HepG2 (cell line): ENCODE measurements around the gene SLC35B2. TPM values are rescaled to one million over a fixed set of nuclear protein-coding genes. Genes with fewer than 3 reads are reported as not detected.

Experiments
- ARNT ChIP-seq: fragments of 450-650 bp; IDR thresholded peaks from 2 replicates; pipeline ENCODE4 v1.6.1; 2017
- FOXA3 ChIP-seq: IDR thresholded peaks from 2 replicates; pipeline ENCODE4 v1.6.1; 2016; ENCODE audit warnings: missing genetic modification reagents, missing compliant biosample characterization
- HOXA5 ChIP-seq: sonication (generic); formaldehyde crosslinking; IDR thresholded peaks from 2 replicates; pipeline ENCODE4 v1.4.0; 2020; ENCODE audit warnings: missing genetic modification reagents
- NONO ChIP-seq, 2 experiments: fragments of 450-650 bp in 1 of 2; sonication (generic) in 1 of 2; formaldehyde crosslinking in 1 of 2; IDR thresholded peaks in 1 of 2; conservative IDR thresholded peaks in 1 of 2; 2 replicates each; pipeline versions ENCODE4 v1.6.1 to v1.8.0; 2017 to 2022; ENCODE audit warnings: mild to moderate bottlenecking in 1 of 2, missing genetic modification reagents in 1 of 2, moderate library complexity in 1 of 2
- ZFX ChIP-seq: sonication (generic); formaldehyde crosslinking; IDR thresholded peaks from 2 replicates; pipeline ENCODE4 v1.4.0; 2020; ENCODE audit warnings: mild to moderate bottlenecking, low read depth, missing genetic modification reagents, moderate library complexity
- ZNF431 ChIP-seq: sonication (generic); formaldehyde crosslinking; IDR thresholded peaks from 2 replicates; pipeline ENCODE4 v1.9.0; 2022; ENCODE audit warnings: missing genetic modification reagents, low read depth, mild to moderate bottlenecking, borderline replicate concordance
- ZNF564 ChIP-seq: sonication (generic); formaldehyde crosslinking; IDR thresholded peaks from 2 replicates; pipeline ENCODE4 v1.8.1; 2023; ENCODE audit warnings: mild to moderate bottlenecking, missing genetic modification reagents
- polyA plus RNA-seq, 8 experiments: library from polyadenylated mRNA; depleted of rRNA in 3 of 8; stranded (reverse) in 7 of 8; unstranded in 1 of 8; fragments of >200 nt; fragmentation: Illumina TruSeq in 4 of 8; extraction: Trizol in 4 of 8; gene quantifications; 2 replicates each; pipeline versions ENCODE4 v1.2.1 to v1.2.3, GENCODE V29; 2011 to 2016; ENCODE audit warnings: low read depth in 4 of 8, missing spikeins in 1 of 8, mixed read lengths in 1 of 8; ENCODE audit not compliant: insufficient read depth in 1 of 8
- total RNA-seq, 5 experiments: library from RNA; depleted of rRNA; stranded (reverse); fragments of >200 nt; fragmentation: Illumina TruSeq; extraction: Trizol; gene quantifications; 2 replicates each; pipeline ENCODE4 v1.2.3, GENCODE V29; 2016; ENCODE audit warnings: low read depth in 1 of 5
- TF ChIP-seq, protein P1 (sequence below): sonication (generic); formaldehyde crosslinking; IDR thresholded peaks from 2 replicates; pipeline ENCODE4 v1.4.0; 2020; ENCODE audit warnings: missing genetic modification reagents; ENCODE audit errors: not compliant biosample characterization
- TF ChIP-seq, protein P2 (sequence below): sonication (generic); formaldehyde crosslinking; IDR thresholded peaks from 2 replicates; pipeline ENCODE4 v1.4.0; 2020; ENCODE audit warnings: missing genetic modification reagents
- TF ChIP-seq, protein P3 (sequence below): sonication (generic); formaldehyde crosslinking; IDR thresholded peaks from 2 replicates; pipeline ENCODE4 v1.4.0; 2020; ENCODE audit warnings: missing genetic modification reagents
- TF ChIP-seq, protein P4 (sequence below): IDR thresholded peaks from 2 replicates; pipeline ENCODE4 v1.6.1; 2018; ENCODE audit warnings: missing genetic modification reagents
- TF ChIP-seq, protein P5 (sequence below): sonication (generic); formaldehyde crosslinking; IDR thresholded peaks from 2 replicates; pipeline ENCODE4 v1.9.0; 2021; ENCODE audit warnings: mild to moderate bottlenecking, missing genetic modification reagents
- TF ChIP-seq, protein P6 (sequence below): sonication (generic); formaldehyde crosslinking; IDR thresholded peaks from 2 replicates; pipeline ENCODE4 v1.4.0; 2020; ENCODE audit warnings: mild to moderate bottlenecking, low read depth, missing genetic modification reagents
- TF ChIP-seq, protein P7 (sequence below): IDR thresholded peaks from 2 replicates; pipeline ENCODE4 v1.6.1; 2016; ENCODE audit warnings: low read depth, borderline replicate concordance

The SLC35B2 gene
- total and polyA plus RNA-seq, 2 of the 13 experiments (the other 11 are each of a cell fraction or from before 2014, with no cell fraction given) = 61.1 to 148 TPM

DNA sequence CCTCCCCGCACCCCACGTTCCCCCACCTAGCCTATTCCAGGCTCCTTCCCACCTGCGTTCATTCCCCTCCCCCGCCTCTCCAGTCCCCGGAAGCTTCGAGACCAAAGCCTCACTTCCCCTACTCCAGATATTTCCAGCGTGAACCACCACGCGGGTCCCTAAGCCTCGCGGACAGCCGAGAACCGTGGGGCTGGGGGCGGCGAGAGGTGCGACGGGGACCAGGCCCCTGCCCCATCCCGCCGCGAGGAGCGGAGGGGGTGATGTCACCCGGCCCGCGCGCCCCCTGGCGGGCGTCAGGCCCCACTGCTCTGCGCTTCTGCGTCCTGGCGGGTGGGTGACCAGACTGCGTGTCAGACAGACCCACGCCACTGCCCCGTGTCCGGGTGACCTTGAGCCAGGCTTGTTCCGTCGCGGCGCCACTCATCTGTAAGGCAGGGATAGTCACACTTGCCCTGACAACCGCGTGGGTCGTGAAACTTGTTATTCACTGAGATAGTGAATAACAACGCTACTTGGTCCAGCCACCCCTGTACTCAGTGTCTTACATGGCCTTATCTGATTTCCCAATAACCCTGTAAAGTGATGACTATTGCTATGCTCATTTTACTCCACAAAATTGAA is 19.4 kb downstream of the SLC35B2 start (continued):
- TF ChIP-seq HOXA5 (no peak; the same call in 1 of the 2 replicates), FOXA3 (CRISPR knock-in tag) (peak; percentile 4), ZNF564 (CRISPR knock-in tag) (0 out of 2 replicates have a peak, but pooled peaks have one; percentile 76), ZFX (CRISPR knock-in tag) (peak; percentile 92), ARNT (no peak), ZNF431 (CRISPR knock-in tag) (peak; percentile 16; the same call in 1 of the 2 replicates), NONO (IDR thresholded peaks at IDR 0.05) (no peak), NONO (CRISPR knock-in tag; conservative IDR thresholded peaks at IDR 0.05) (peak; percentile 85)
- TF ChIP-seq, protein P1, sequence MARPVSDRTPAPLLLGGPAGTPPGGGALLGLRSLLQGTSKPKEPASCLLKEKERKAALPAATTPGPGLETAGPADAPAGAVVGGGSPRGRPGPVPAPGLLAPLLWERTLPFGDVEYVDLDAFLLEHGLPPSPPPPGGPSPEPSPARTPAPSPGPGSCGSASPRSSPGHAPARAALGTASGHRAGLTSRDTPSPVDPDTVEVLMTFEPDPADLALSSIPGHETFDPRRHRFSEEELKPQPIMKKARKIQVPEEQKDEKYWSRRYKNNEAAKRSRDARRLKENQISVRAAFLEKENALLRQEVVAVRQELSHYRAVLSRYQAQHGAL = peak; percentile 28
- TF ChIP-seq, protein P2, sequence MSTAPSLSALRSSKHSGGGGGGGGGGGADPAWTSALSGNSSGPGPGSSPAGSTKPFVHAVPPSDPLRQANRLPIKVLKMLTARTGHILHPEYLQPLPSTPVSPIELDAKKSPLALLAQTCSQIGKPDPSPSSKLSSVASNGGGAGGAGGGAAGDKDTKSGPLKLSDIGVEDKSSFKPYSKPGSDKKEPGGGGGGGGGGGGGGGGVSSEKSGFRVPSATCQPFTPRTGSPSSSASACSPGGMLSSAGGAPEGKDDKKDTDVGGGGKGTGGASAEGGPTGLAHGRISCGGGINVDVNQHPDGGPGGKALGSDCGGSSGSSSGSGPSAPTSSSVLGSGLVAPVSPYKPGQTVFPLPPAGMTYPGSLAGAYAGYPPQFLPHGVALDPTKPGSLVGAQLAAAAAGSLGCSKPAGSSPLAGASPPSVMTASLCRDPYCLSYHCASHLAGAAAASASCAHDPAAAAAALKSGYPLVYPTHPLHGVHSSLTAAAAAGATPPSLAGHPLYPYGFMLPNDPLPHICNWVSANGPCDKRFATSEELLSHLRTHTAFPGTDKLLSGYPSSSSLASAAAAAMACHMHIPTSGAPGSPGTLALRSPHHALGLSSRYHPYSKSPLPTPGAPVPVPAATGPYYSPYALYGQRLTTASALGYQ (CRISPR knock-in tag) = no peak
- TF ChIP-seq, protein P3, sequence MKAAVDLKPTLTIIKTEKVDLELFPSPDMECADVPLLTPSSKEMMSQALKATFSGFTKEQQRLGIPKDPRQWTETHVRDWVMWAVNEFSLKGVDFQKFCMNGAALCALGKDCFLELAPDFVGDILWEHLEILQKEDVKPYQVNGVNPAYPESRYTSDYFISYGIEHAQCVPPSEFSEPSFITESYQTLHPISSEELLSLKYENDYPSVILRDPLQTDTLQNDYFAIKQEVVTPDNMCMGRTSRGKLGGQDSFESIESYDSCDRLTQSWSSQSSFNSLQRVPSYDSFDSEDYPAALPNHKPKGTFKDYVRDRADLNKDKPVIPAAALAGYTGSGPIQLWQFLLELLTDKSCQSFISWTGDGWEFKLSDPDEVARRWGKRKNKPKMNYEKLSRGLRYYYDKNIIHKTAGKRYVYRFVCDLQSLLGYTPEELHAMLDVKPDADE (CRISPR knock-in tag) = no peak
- TF ChIP-seq, protein P4, sequence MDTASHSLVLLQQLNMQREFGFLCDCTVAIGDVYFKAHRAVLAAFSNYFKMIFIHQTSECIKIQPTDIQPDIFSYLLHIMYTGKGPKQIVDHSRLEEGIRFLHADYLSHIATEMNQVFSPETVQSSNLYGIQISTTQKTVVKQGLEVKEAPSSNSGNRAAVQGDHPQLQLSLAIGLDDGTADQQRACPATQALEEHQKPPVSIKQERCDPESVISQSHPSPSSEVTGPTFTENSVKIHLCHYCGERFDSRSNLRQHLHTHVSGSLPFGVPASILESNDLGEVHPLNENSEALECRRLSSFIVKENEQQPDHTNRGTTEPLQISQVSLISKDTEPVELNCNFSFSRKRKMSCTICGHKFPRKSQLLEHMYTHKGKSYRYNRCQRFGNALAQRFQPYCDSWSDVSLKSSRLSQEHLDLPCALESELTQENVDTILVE = peak; percentile 69; the same call in 1 of the 2 replicates
- TF ChIP-seq, protein P5, sequence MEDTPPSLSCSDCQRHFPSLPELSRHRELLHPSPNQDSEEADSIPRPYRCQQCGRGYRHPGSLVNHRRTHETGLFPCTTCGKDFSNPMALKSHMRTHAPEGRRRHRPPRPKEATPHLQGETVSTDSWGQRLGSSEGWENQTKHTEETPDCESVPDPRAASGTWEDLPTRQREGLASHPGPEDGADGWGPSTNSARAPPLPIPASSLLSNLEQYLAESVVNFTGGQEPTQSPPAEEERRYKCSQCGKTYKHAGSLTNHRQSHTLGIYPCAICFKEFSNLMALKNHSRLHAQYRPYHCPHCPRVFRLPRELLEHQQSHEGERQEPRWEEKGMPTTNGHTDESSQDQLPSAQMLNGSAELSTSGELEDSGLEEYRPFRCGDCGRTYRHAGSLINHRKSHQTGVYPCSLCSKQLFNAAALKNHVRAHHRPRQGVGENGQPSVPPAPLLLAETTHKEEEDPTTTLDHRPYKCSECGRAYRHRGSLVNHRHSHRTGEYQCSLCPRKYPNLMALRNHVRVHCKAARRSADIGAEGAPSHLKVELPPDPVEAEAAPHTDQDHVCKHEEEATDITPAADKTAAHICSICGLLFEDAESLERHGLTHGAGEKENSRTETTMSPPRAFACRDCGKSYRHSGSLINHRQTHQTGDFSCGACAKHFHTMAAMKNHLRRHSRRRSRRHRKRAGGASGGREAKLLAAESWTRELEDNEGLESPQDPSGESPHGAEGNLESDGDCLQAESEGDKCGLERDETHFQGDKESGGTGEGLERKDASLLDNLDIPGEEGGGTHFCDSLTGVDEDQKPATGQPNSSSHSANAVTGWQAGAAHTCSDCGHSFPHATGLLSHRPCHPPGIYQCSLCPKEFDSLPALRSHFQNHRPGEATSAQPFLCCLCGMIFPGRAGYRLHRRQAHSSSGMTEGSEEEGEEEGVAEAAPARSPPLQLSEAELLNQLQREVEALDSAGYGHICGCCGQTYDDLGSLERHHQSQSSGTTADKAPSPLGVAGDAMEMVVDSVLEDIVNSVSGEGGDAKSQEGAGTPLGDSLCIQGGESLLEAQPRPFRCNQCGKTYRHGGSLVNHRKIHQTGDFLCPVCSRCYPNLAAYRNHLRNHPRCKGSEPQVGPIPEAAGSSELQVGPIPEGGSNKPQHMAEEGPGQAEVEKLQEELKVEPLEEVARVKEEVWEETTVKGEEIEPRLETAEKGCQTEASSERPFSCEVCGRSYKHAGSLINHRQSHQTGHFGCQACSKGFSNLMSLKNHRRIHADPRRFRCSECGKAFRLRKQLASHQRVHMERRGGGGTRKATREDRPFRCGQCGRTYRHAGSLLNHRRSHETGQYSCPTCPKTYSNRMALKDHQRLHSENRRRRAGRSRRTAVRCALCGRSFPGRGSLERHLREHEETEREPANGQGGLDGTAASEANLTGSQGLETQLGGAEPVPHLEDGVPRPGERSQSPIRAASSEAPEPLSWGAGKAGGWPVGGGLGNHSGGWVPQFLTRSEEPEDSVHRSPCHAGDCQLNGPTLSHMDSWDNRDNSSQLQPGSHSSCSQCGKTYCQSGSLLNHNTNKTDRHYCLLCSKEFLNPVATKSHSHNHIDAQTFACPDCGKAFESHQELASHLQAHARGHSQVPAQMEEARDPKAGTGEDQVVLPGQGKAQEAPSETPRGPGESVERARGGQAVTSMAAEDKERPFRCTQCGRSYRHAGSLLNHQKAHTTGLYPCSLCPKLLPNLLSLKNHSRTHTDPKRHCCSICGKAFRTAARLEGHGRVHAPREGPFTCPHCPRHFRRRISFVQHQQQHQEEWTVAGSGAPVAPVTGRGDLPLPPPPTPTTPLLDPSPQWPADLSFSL (CRISPR knock-in tag) = no peak
- TF ChIP-seq, protein P6, sequence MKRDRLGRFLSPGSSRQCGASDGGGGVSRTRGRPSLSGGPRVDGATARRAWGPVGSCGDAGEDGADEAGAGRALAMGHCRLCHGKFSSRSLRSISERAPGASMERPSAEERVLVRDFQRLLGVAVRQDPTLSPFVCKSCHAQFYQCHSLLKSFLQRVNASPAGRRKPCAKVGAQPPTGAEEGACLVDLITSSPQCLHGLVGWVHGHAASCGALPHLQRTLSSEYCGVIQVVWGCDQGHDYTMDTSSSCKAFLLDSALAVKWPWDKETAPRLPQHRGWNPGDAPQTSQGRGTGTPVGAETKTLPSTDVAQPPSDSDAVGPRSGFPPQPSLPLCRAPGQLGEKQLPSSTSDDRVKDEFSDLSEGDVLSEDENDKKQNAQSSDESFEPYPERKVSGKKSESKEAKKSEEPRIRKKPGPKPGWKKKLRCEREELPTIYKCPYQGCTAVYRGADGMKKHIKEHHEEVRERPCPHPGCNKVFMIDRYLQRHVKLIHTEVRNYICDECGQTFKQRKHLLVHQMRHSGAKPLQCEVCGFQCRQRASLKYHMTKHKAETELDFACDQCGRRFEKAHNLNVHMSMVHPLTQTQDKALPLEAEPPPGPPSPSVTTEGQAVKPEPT (CRISPR knock-in tag) = no peak
- TF ChIP-seq, protein P7, sequence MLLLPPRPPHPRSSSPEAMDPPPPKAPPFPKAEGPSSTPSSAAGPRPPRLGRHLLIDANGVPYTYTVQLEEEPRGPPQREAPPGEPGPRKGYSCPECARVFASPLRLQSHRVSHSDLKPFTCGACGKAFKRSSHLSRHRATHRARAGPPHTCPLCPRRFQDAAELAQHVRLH (CRISPR knock-in tag) = peak; percentile 78
